SIG-M5 treated with dmso at 0.1 percent for 504 hours (cell line): ENCODE measurements around the gene TRPC1.
"Not testable (repeated sequence)": the region's sequence is repeated elsewhere in the genome, so short reads cannot be mapped to it uniquely, and the experiment has no call there.

Experiments used
- DNase-seq: peaks from one replicate; lab custom pipeline; 2025; ENCODE audit not compliant: unreplicated experiment; lab: John Stamatoyannopoulos, UW

The TRPC1 gene

DNA sequence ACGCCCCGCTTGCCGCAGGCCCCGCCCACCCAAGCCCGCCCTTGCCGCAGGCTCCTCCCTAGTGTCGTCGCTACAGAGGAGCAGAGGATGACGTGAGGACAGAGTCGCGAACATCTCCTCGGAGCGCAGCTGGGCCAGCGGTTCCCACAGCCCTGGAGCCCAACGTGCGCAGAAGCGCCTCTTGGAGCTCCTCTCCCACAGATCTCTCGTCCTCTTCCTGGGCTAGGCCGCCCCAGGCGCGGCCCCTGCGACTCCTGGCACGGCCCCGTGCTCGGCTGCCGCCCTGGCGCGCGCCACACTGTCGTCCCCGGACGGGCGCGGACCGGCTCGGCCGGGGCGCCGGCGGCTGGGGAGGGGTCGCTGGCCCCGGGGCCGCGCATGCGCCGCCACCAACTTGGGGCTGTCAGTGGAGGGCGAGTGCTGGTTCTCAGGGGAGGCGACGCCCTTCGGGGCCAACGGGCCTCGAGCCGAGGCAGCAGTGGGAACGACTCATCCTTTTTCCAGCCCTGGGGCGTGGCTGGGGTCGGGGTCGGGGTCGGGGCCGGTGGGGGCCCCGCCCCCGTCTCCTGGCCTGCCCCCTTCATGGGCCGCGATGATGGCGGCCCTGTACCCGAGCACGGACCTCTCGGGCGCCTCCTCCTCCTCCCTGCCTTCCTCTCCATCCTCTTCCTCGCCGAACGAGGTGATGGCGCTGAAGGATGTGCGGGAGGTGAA lies at the start of gene TRPC1:
TRPC1 (plus strand) TSS at position 67 of the 714 bp plus-strand sequence; CDS start at position 593, 526 bp downstream.
- DNase-seq = peak; percentile 86

DNA sequence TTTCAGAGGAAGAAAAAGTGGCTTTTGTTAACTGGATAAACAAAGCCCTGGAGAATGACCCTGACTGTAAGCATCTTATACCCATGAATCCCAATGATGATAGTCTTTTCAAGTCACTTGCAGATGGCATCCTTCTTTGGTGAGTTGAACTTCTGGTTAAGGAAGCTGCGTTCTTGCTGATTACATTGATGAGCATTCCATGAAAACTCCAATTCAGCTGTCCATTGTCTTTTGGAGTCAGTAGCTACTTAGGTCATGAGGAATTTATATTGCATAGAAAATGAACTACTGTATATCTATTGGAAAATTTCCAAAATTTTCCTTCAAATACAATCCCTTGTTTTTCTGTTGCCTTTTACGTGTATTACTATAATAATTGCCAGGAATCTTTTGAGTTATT lies 47.7 kb upstream of the TRPC1 start:
- no peak for DNase-seq

DNA sequence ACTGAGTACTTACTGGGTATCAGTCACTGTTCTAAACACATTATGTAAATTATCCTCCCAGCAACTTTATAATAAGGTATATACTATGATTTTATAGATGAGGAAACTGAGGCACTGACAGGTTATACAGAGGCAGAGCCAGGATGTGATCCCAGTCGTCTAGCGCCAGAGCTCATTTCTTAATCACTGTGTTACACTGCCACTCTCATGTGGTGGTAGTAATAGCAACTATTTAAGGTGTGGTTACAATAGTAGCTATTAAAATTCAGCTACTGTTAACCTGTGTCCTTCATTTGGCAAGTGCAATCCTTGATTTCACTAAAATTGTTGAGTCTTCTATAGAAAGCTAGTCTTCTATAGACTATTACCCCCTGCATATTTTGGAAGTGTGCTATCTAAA lies 43.1 kb upstream of the TRPC1 start:
- DNase-seq = no peak

DNA sequence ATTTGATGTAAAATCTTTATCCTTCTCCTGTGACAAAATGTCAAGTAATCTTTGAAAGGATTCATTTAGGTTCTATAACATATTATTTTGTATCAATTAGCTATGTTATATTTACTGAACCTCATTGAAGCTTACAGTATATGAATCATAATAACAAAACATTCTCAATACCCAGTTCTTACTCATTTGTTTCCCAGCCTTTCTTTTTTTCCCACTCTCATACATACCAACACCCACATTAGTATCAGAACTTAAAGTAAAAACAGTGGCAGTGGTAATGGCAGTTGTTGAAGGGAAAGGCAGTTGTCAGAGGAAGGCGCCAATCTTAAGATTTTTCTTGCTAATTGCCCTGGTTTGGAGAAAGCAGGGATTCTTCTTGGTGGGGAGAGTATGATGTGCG lies 33.2 kb upstream of the TRPC1 start:
- DNase-seq = no peak

DNA sequence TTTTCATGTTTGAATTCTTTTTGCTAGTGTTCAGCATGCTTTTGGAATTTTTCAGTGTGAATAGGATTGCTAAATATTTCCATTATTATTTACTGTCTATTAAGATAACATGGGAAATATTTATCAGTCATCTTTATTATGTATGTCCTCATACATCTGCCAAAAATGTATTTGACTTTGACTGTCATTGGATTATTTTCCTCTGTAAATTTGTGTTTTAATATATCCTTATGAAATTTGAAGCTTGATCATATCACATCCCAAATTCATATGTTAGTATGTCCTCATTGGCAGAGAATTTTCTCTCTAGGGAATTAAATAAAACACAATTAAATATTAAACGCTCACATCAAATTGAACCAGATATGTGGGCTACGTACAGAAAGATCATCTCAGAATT lies 32.3 kb upstream of the TRPC1 start:
- no peak for DNase-seq

DNA sequence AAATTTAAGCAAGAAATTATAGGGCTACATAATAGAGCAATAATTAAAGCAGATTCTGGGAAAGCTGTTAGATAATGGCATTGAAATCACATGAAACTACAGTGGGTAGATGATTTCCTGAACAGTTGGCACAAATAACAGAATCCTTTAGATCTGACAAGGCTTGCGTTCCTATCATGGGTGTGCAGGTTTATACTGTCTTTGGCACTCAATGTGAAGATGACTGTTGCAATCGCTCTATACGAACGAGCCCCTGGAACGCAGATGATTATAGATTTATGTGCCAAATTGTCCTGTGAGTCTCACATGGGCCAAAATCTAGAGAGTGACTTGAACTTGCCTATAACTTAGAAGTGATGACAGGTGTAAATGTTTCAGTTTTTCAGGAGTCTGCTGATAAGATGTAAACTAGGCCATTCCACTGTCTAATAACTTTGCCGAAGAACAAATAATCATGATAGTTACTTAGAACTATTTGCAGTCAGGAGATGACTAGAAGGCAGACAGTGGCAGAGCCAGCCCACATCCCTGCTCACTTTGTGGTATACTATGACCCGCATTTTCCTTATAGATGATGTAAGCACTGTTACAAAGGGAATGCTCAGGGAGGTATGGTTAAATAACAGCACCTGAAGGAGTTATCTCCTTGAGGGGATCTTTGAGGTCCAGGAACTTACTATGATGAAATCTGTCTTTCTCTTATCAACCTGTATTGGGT lies 30.5 kb upstream of the TRPC1 start:
- no peak for DNase-seq

DNA sequence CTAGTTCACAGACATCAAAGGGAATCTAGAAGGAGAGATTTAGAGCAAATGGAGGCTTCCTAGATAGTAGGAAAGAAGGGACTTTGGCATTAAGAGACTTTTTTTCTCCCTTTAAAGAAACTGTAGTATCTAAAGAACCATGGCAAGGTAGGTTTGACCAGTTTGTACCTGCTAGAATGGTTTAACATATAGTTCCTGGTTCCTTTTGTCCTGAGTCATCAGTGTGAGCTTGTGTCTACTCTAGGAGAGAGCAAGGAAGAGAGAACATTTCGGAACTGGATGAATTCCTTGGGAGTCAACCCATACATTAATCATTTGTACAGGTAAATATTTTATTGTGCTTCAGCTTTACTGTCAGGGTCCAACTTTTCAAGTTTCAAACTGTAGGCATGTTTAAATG lies 29.6 kb upstream of the TRPC1 start:
- no peak for DNase-seq

DNA sequence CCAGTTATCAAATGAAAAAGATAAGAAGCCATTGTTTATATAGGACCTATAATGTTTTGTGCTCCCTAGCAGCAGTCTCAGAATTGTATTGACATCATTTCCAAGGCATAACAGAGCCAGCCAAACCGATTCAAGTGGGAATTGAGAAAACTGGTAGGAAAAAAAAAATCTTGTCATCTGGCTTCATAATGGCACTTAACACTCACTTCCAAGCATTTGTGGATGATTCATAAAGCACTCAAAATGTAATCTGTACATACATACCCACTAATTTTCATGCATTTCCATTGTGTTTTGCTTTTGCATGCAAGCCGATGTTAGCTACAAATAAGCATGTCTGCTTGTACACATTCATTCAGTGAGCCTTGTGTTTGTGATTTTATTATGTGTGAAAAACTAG lies 18.6 kb upstream of the TRPC1 start:
- DNase-seq = no peak

DNA sequence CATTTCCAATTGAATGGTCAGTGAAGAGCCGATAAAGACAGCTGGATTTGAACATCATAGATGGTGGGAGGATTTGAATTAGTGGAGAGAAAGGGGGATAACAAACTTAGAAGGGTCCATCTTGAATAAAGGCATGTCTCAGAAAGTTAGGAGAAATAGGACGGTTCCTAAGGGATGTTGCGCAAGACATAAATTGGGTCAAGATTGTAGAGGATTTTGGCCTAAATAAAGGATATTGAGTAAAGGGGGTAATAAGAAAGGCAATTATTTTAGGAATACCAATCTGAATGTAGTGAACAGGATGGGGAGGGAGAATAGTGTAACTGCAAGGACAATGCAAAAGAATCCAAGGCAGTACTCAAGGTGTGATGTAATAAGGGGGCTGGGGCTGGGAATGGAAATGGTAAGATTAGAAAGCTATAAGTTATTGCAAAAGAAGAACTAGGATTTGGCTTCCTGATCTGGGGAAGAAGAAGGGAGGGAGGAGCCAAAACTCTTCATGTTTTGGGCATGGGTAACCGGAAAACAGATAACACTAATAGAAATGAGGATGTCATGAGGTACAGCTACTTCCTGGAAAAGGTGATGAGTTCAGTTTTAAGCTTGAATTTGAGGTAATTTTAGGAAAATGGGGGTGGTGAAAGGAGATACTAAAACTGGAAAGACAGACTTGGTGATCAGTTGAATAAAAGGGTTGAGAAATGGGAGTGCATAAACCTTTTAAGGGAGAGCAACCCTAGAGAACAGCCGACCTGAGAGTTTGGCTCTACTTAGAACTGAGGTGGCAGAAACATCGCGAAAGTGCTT lies 17.3 kb upstream of the TRPC1 start:
- DNase-seq = no peak

DNA sequence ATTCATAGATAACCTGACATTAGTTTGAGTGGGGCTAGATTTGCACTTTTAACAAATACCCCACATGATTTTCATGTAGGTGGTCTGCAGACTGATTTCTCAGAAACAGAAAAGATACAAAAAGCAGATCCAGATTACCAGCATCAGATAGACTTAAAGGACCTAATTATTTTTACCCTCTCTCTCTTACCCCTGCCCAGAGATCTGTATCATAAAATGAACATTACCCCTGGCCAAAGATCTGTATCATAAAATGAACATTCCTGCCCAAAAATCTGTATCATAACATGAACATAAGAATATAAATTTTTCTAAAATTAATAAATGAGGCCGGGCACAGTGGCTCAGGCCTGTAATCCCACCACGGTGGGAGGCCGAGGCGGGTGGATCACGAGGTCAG lies 14.6 kb upstream of the TRPC1 start:
- DNase-seq = no peak

DNA sequence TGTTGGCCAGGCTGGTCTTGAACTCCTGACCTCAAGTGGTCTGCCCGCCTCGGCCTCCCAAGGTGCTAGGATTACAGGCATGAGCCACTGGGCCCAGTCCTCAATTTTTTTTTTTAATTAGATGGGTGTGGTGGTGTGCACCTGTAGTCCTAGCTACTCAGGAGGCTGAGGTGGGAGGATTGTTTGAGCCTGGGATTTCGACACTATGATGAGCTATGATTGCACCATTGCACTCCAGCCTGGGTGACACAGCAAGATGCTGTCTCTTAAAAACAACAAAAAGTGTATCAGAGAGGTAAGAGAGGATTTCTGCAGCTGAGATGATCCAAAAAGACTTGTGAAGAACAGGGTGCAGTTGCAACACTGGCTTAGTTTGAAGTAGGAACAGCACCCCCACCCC lies 9.0 kb upstream of the TRPC1 start:
- not testable (repeated sequence) for DNase-seq

DNA sequence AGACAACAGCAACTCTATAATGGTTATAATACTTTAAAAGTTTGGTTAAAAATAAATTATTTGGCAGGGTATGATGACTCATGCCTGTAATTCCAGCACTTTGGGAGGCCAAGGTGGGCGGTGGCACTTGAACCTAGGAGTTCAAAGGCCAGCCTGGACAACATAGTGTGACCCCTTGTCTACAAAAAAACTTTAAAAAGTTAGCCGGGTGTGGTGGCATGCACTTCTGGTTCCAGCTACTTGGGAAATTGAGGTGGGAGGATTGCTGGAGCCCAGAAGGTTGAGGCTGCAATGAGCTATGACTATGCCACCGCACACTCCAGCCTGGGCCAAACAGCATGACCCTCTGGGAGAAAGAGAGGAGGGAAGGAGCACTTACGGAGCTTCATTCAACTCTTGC lies 7.7 kb upstream of the TRPC1 start:
- DNase-seq = no peak

DNA sequence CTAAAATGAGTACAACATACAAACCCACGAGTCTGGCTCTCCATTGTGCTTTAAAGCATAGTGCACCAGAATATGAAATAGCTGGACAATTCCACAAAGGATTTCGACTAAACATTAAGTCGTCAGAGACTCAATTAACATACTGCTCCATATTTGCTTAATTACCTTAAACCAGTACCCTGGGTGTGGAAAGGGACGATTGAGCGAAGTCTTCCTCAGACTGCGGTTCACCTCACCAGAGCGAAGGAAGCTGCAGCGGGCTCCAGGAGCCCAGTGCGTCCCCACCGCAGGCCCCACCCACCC lies 218 bp upstream of the TRPC1 start:
- DNase-seq = no peak

DNA sequence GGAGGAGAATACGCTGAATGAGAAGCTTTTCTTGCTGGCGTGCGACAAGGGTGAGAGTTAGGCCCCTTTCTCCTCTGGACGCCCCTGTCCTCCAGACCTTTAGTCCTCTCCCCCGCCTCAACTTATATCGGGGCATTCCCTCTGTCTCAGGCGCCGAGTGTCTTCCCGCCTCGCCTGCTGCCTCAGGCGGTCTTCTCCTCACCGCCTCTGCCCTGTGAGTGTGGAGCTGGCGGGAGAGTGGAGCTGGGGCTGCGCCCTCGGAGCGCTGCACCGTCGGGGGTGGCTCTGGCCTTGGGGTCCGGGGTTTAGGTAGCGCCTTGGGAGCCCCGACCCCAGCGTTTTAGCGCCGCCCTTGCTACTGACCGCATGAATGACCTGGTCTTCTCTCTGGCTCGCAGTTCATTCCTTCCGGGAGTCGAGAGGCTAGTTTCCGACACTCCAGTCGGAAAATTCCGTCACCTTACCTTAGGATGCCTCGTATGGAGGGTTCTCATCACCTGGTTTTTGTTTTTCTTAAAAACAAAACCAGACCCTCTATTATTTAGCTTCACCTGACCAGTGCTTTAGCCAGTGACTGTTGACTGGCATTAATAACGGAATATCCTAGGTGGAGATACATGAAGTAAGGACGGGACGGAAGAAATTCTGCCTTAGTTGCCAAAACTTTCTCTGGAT lies 985 bp downstream of the TRPC1 start:
- no peak for DNase-seq

DNA sequence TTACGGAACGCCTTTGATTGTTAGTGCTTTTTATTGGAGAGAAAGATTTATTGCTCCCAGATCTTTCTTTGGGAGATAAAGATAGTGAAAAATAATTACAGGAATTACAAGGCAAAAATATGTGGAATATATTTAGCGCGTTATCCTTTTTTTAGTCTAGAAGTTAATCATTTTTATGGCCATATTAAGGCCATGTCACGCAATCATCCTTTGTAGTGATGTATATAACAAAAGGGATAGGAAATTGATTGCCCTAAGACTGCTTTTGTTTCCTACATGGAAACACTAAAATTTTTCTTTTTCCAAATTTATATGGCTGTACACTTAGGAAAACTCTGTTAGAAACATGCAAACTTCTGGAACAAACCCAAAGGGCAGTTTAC lies 1.5 kb downstream of the TRPC1 start:
- no peak for DNase-seq

DNA sequence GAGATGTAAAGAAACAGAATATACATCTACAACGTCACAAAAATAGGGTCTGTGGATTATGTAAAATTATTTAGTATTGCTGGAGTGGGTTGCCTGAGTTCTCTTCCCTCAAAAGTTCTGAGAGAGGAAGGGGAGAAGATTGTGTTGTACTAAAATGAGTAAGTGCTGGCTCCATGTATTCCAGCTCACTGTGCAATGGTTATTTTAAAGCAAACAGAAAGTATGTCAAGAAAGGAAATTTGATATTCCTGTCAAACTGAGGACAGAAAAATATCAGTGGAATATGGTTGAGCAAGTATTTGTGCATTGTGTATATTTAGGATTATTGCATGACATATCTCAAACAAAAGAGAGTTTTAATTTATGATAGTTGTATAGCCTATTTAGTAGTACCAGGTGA lies 2.2 kb downstream of the TRPC1 start:
- no peak for DNase-seq

DNA sequence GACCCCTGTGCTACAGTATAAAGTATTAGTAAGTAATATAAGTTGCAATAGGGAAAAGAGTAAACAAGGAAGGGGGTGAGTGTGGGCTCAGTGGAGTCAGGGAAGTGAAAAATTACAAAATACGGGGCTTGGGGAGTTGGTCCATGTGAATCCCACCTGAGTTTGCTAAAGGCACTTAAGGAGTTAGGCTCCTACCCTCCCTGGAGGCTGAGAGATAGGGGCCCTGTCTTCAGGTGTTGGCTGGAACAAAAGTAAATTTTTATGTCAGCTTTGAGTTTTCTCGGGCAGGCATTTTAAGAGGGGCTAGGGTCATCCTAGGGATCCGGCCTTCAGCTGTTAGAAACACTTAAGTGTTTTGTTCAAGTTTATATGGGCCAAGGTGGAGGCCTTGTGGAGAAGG lies 8.2 kb downstream of the TRPC1 start:
- no peak for DNase-seq

DNA sequence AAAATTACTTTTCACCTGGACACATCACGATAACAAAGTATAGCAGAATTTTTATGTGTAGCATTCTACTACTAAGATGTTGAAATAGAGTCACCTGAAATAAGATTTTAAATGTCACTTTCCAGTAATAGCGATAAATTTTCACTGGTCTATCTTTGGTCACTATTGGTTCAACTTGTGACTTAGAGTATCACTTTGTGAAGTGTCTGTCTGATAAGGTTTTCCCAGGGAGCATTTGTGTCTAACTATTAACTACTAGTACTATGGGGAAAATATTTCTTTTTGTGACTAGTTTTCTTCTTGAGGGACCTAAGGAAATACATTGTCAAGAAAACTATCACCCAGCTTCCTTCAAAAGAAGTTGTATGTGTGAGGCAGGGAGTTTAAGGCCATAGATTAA lies 11.0 kb downstream of the TRPC1 start:
- no peak for DNase-seq

DNA sequence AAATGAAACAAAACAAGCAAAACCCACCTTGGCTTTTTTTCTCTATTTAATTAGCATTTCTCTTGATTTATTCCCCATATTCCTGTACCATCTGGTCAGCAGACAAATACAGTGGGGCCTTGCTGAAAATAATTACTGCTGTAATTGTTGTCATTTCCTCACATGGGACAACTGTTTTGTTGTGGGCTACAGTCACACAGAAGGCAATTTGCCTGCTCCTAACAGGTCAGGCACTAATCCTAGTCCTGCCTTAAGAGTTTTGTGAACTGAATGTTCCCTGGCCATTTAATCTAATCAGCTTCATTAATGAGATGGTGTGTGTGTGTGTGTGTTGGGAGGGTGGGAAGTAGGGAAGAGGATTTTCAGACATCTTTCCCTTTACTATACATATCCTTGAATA lies 11.6 kb downstream of the TRPC1 start:
- DNase-seq = no peak

DNA sequence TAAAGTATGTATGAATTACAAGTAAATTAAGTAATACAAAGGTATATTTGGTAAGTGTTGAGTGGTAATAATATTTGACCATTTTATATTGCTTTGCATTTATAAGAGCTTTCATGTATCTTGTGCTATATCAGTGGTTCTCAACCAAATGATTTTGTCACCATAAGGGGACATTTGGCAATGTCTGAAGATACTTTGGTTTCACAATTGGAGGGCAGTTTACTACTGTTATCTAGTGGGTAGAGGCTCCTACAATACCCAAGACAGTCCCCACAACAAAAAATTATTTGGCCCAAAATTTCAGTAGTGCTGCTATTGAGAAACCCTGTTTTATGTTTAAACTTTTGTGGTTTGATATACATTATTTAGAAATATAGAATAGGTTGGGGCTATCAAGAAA lies 14.6 kb downstream of the TRPC1 start:
- no peak for DNase-seq

DNA sequence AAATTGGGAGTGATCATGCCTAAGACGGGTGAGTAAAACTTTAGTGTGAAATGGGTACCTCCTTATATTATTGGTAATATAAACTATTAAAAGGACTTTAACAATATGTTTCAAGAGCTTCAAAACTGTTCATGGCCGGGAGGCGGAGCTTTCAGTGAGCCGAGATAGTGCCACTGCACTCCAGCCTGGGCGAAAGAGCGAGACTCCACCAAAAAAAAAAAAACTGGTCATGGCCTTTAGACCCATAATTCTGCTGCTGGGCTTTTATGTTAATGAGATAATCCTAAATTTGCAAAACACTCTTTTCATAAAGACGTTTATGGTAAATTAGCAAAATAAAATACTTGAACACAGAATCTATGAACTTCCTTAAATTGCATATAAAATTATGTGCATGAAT lies 22.8 kb downstream of the TRPC1 start:
- no peak for DNase-seq

DNA sequence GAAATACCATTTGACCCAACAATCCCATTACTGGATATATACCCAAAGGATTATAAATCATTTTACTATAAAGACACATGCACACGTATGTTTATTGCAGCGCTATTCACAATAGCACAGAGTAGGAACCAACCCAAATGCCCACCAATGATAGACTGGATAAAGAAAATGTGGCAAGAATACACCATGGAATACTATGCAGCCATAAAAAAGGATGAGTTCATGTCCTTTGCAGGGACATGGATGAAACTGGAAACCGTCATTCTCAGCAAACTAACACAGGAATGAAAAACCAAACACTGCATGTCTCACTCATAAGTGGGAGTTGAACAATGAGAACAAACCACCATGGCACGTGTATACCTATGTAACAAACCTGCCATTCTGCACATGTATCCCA lies 26.7 kb downstream of the TRPC1 start:
- DNase-seq = not testable (repeated sequence)
